Neuron (in vitro differentiated cells): ENCODE results near the gene GPR27.

Source experiments
- H2AFZ ChIP-seq: one replicate; pipeline ENCODE4 v1.6.1; 2013; ENCODE audit warnings: low read depth, mild to moderate bottlenecking, inconsistent platforms, low read length, moderate library complexity
- H3K27me3 ChIP-seq: one replicate; pipeline ENCODE4 v1.6.1; 2013; ENCODE audit warnings: low read length; ENCODE audit not compliant: insufficient read depth
- H3K36me3 ChIP-seq: one replicate; pipeline ENCODE4 v1.6.1; 2013; ENCODE audit warnings: low read length; ENCODE audit not compliant: insufficient read depth
- H3K4me1 ChIP-seq: one replicate; pipeline ENCODE4 v1.6.1; 2013; ENCODE audit warnings: low read length; ENCODE audit not compliant: insufficient read depth
- H3K4me3 ChIP-seq: 2 replicates; pipeline ENCODE4 v1.5.1; 2013; ENCODE audit warnings: mild to moderate bottlenecking, low read length, moderate library complexity
- H3K9me3 ChIP-seq: one replicate; pipeline ENCODE4 v1.6.1; 2013; ENCODE audit warnings: low read length

Gene GPR27

GRCh38 chr3:71752831-71753700 is 589 bp upstream of the GPR27 start:
- Histone ChIP-seq H3K4me3 (peak overlapping the region; percentile 59), H3K27me3 (peaks cover 44% of the 10 kb centered on the region), H3K36me3 (no peaks in the 10 kb centered on the region), H3K4me1 (peaks cover 2% of the 10 kb centered on the region), H2AFZ (peak overlapping the region; percentile 23), H3K9me3 (no peaks in the 10 kb centered on the region)

DNA sequence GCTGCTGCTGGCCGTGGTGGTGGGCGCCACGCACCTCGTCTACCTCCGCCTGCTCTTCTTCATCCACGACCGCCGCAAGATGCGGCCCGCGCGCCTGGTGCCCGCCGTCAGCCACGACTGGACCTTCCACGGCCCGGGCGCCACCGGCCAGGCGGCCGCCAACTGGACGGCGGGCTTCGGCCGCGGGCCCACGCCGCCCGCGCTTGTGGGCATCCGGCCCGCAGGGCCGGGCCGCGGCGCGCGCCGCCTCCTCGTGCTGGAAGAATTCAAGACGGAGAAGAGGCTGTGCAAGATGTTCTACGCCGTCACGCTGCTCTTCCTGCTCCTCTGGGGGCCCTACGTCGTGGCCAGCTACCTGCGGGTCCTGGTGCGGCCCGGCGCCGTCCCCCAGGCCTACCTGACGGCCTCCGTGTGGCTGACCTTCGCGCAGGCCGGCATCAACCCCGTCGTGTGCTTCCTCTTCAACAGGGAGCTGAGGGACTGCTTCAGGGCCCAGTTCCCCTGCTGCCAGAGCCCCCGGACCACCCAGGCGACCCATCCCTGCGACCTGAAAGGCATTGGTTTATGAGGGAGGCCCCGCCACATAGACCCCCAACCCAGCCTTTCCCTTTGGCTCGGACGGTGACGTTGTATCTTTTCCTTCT is 1.1 kb downstream of the GPR27 start:
- Histone ChIP-seq H3K4me1 (peaks cover 2% of the 10 kb centered on the region), H3K9me3 (no peaks in the 10 kb centered on the region), H2AFZ (no peak overlapping the region), H3K27me3 (peaks cover 57% of the 10 kb centered on the region), H3K4me3 (peak overlapping the region; percentile 59), H3K36me3 (no peaks in the 10 kb centered on the region)

DNA sequence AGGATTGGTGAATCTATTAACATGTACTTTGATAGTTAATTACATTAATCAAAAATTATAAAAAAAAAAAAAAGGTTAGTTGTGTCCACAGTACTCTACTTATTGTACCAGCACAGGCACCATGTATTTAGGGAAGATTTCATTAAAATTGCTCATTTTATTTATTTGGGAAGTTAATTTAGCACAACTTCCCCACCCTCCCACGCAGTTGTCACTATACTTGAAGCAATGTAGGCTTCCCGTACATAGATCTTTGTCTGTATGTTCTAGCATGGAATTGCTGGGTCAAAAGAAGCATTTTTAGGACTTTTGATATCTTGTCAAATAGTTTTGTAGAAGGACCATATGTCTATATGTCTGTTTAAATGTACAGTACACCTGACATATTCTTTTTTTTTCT is 4.4 kb downstream of the GPR27 start:
- Histone ChIP-seq H2AFZ (no peak overlapping the region), H3K9me3 (no peaks in the 10 kb centered on the region), H3K4me1 (peaks cover 2% of the 10 kb centered on the region), H3K36me3 (no peaks in the 10 kb centered on the region), H3K4me3 (no peak overlapping the region), H3K27me3 (peaks cover 53% of the 10 kb centered on the region)

DNA sequence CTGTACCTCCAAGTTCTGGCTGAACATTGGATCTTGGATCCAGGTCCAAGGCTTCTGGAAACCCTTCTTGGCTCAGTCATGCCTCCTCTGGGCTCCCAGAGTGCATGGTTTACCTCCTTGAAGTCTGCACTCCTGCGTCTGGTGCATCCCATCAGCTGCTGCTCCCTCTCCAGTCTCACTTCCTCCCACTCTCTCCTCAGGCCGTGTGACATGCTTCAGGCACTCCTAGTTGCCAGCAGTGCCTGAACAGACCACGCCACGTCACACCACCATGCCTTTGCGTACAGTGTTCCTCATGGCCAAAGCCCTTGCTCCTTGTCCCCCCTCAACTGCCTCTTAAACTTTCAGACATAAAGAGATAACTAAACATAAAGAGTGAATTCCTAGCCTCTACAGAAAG is 5.7 kb downstream of the GPR27 start:
- H3K9me3 ChIP-seq = no peaks in the 10 kb centered on the region
- no peak overlapping the region for H2AFZ ChIP-seq
- H3K27me3 ChIP-seq = peaks cover 48% of the 10 kb centered on the region
- H3K36me3 ChIP-seq = no peaks in the 10 kb centered on the region
- H3K4me3 ChIP-seq = no peak overlapping the region
- H3K4me1 ChIP-seq = no peaks in the 10 kb centered on the region

GRCh38 chr3:71760140-71760539 is 6.5 kb downstream of the GPR27 start:
- Histone ChIP-seq H3K27me3 (peaks cover 44% of the 10 kb centered on the region), H3K4me3 (no peak overlapping the region), H3K36me3 (no peaks in the 10 kb centered on the region), H2AFZ (no peak overlapping the region), H3K4me1 (no peaks in the 10 kb centered on the region), H3K9me3 (no peaks in the 10 kb centered on the region)

GRCh38 chr3:71763426-71763825 is 9.8 kb downstream of the GPR27 start:
- no peak overlapping the region for H3K4me3 ChIP-seq
- H3K9me3 ChIP-seq = no peaks in the 10 kb centered on the region

GRCh38 chr3:71771126-71771525 is 17.5 kb downstream of the GPR27 start:
- H2AFZ ChIP-seq = no peak overlapping the region
- no peaks in the 10 kb centered on the region for H3K9me3 ChIP-seq
- no peaks in the 10 kb centered on the region for H3K36me3 ChIP-seq
- H3K4me1 ChIP-seq = no peaks in the 10 kb centered on the region
- no peak overlapping the region for H3K4me3 ChIP-seq
- H3K27me3 ChIP-seq = peaks cover 13% of the 10 kb centered on the region

More at GRCh38 chr3:71763426-71763825, 9.8 kb downstream of the GPR27 start:
- no peaks in the 10 kb centered on the region for H3K4me1 ChIP-seq
- H3K36me3 ChIP-seq = no peaks in the 10 kb centered on the region
- H2AFZ ChIP-seq = no peak overlapping the region
- H3K27me3 ChIP-seq = peaks cover 25% of the 10 kb centered on the region

DNA sequence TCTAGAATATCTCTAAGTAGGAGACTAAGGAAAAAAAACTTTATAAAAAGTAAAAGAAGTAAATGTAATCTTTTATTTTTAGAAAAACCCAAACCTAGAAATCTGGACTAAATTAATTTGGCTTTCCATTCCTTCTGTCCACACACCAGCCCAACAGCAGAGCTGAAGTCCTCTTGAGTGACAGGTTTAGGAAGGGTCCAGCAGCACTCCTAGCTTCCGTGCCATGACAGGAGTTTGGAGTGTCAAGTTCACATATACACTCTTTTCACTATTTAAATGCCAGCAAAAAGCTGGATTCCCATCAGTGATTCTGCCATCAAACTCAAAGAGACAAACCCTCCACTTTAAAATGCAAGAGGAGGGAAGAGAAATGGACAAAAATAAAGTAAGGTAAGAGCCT is 18.2 kb downstream of the GPR27 start:
- no peaks in the 10 kb centered on the region for H3K4me1 ChIP-seq
- H3K9me3 ChIP-seq = no peaks in the 10 kb centered on the region
- no peak overlapping the region for H3K4me3 ChIP-seq
- H3K27me3 ChIP-seq = peaks cover 13% of the 10 kb centered on the region
- H3K36me3 ChIP-seq = no peaks in the 10 kb centered on the region
- no peak overlapping the region for H2AFZ ChIP-seq

- H3K27me3 ChIP-seq = peaks cover 20% of the 10 kb centered on the region
- no peaks in the 10 kb centered on the region for H3K36me3 ChIP-seq
- no peaks in the 10 kb centered on the region for H3K4me1 ChIP-seq
- H3K9me3 ChIP-seq = no peaks in the 10 kb centered on the region
- H2AFZ ChIP-seq = no peak overlapping the region
- H3K4me3 ChIP-seq = no peak overlapping the region
Observed at GRCh38 chr3:71776538-71776937, 22.9 kb downstream of the GPR27 start.

DNA sequence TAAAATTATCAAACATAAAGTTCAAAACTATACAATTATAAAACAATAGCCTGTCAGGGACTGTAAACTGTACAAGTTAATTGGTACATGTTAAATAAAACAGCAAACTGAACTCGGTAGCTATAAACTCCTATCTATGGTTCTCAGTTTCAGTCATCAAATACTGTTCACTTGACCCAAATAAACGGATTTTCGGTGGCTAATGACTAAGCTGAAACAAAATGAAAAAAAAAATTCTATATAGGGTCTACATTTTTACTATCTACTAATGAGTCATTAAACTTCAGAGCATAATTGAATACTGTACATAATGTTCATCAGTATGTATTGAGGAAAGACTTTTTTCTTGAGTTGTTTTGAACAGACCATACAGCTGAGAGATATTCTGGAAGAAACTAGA is 24.7 kb downstream of the GPR27 start:
- Histone ChIP-seq H3K27me3 (peaks cover 31% of the 10 kb centered on the region), H3K4me3 (no peak overlapping the region), H3K9me3 (no peaks in the 10 kb centered on the region), H3K4me1 (no peaks in the 10 kb centered on the region), H2AFZ (no peak overlapping the region), H3K36me3 (no peaks in the 10 kb centered on the region)

GRCh38 chr3:71779674-71780377 is 26.2 kb downstream of the GPR27 start:
- no peaks in the 10 kb centered on the region for H3K9me3 ChIP-seq
- no peaks in the 10 kb centered on the region for H3K36me3 ChIP-seq
- H2AFZ ChIP-seq = no peak overlapping the region
- no peaks in the 10 kb centered on the region for H3K4me1 ChIP-seq
- H3K4me3 ChIP-seq = no peak overlapping the region
- peaks cover 46% of the 10 kb centered on the region for H3K27me3 ChIP-seq

GRCh38 chr3:71780430-71780829 is 26.8 kb downstream of the GPR27 start:
- no peaks in the 10 kb centered on the region for H3K4me1 ChIP-seq
- no peaks in the 10 kb centered on the region for H3K36me3 ChIP-seq
- H3K9me3 ChIP-seq = no peaks in the 10 kb centered on the region
- H2AFZ ChIP-seq = no peak overlapping the region
- H3K27me3 ChIP-seq = peaks cover 49% of the 10 kb centered on the region
- H3K4me3 ChIP-seq = no peak overlapping the region

DNA sequence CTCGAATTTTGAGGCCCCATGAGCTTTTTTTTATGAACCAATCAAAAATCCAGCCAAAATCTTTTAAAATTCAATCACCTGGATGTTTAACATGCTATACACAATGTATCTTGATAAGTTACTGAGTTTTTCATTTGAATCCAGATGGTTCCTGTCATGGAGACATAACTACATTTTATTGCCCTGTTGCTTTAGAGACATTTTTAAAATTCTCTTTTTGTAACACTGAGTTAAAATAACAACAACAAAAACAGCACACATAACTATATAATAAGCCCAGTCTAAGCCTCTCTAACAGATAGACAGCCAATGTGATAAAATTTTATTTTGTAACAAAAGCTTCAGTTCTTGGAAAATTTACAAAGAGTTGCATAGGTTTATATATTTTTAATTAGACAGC is 29.5 kb downstream of the GPR27 start:
- no peaks in the 10 kb centered on the region for H3K36me3 ChIP-seq
- H3K27me3 ChIP-seq = peaks cover 71% of the 10 kb centered on the region
- H2AFZ ChIP-seq = no peak overlapping the region
- H3K4me3 ChIP-seq = no peak overlapping the region
- H3K4me1 ChIP-seq = peaks cover 13% of the 10 kb centered on the region
- no peaks in the 10 kb centered on the region for H3K9me3 ChIP-seq
